Airway epithelial cell (primary cell): ENCODE data around the gene NEXMIF. TPM values are rescaled to one million over a fixed set of nuclear protein-coding genes. Genes with fewer than 3 reads are reported as not detected.

Experiments used
- total RNA-seq: library from RNA; depleted of rRNA; stranded (reverse); fragments of >200 nt; gene quantifications from 2 replicates; pipeline ENCODE4 v1.2.3, GENCODE V29; 2015

The NEXMIF gene
- total RNA-seq: not detected in 2 replicates

DNA sequence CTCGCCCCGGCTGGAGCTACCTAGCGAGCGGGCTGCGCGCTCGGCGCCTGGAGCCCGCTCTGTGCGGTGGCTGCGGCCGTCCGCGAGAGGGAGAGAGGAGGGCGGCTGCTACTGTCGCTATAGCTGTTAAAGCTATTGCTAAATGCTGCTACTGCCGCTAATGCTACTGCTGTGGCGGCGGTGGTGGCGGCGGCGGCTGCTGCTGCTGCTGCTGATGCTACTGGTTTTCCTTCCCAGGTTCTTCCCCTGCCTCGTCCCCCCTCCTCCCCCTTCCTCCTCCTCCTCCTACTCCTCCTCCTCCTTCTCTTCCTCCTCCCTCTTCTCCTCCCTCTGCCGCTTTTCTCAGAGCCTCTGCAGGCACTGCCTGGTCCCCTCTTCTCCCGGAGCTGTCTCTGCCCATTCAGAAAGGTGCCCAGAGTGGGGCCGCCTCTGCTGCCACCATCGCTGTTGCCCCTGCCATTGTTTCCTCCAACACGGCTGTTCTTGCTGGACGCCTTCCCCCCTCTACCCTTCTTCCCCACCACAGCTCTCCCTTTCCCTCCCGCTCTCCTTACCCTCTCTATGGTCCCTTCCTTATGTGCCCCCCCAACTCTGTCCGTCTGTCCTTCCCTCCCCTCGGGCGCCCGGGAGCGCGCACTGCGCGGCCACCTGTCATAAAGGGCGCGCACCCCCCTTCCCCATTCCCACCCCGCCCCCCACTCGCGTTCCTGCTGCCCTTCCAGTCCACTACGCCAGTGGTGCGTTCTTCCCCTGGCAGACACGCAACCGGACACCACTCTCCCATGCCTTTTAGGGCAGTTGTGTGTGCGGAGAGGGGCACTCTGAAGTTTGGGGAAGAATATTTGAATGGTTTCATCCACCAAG is at the start of gene NEXMIF:
Gene NEXMIF (minus strand): TSS at position 228 of the 864 bp plus-strand sequence.

Other genes with a start within 250 kb of the NEXMIF start
- gene ABCB7, start 230.8 kb upstream of the NEXMIF start, total RNA-seq: 18.5 and 31.3 TPM in 2 replicates